HEK293T (cell line): ENCODE measurements around the gene ZNF740.
A peak's percentile ranks its signal among the peaks of the same experiment; 100 is the strongest.

Source experiments
- CTCF ChIA-PET: fragments of 350-600 bp; formaldehyde crosslinking; extraction: SDS; loops from one replicate; lab custom pipeline; 2021; ENCODE audit warnings: antibody characterized with exemption, inconsistent platforms; lab: Yijun Ruan, JAX
- POLR2A ChIA-PET: fragments of 350-600 bp; formaldehyde crosslinking; extraction: SDS; loops from one replicate; lab custom pipeline; 2020; ENCODE audit warnings: antibody characterized with exemption, inconsistent platforms; lab: Yijun Ruan, JAX
- DNase-seq: peaks from one replicate; pipeline ENCODE4 v3.0.0; 2012; ENCODE audit warnings: mixed read lengths; ENCODE audit errors: extremely low spot score
- ARNT ChIP-seq: fragments of 450-650 bp; IDR thresholded peaks from 2 replicates; pipeline ENCODE4 v1.6.1; 2017; ENCODE audit warnings: mild to moderate bottlenecking
- BHLHE40 ChIP-seq: fragments of 450-650 bp; IDR thresholded peaks from 2 replicates; pipeline ENCODE4 v1.6.1; 2016; ENCODE audit warnings: mild to moderate bottlenecking, moderate library complexity, borderline replicate concordance
- CTBP1 ChIP-seq: fragments of 450-650 bp; IDR thresholded peaks from 2 replicates; pipeline ENCODE4 v1.6.1; 2016; ENCODE audit warnings: borderline replicate concordance
- ELF4 ChIP-seq: fragments of 450-650 bp; IDR thresholded peaks from 2 replicates; pipeline ENCODE4 v1.6.1; 2017; ENCODE audit warnings: antibody characterized with exemption
- FOXA1 ChIP-seq: fragments of 450-650 bp; IDR thresholded peaks from 2 replicates; pipeline ENCODE4 v1.6.1; 2016; ENCODE audit warnings: mild to moderate bottlenecking
- FOXK2 ChIP-seq: fragments of 450-650 bp; IDR thresholded peaks from 2 replicates; pipeline ENCODE4 v1.6.1; 2016; ENCODE audit warnings: mild to moderate bottlenecking
- FOXM1 ChIP-seq: fragments of 450-650 bp; IDR thresholded peaks from 2 replicates; pipeline ENCODE4 v1.6.1; 2017; ENCODE audit warnings: mild to moderate bottlenecking, borderline replicate concordance
- HDGF ChIP-seq: fragments of 450-650 bp; IDR thresholded peaks from 2 replicates; pipeline ENCODE4 v1.6.1; 2017; ENCODE audit warnings: antibody characterized with exemption, borderline replicate concordance
- L3MBTL2 ChIP-seq: fragments of 450-650 bp; conservative IDR thresholded peaks from 2 replicates; pipeline ENCODE4 v1.6.1; 2016; ENCODE audit warnings: mild to moderate bottlenecking
- LEF1 ChIP-seq: fragments of 450-650 bp; IDR thresholded peaks from 2 replicates; pipeline ENCODE4 v1.6.1; 2017; ENCODE audit warnings: mild to moderate bottlenecking, borderline replicate concordance
- NFRKB ChIP-seq: fragments of 450-650 bp; IDR thresholded peaks from 2 replicates; pipeline ENCODE4 v1.6.1; 2016; ENCODE audit warnings: mild to moderate bottlenecking, moderate library complexity
- PKNOX1 ChIP-seq: fragments of 450-650 bp; IDR thresholded peaks from 2 replicates; pipeline ENCODE4 v1.6.1; 2016
- SP1 ChIP-seq: fragments of 450-650 bp; IDR thresholded peaks from 2 replicates; pipeline ENCODE4 v1.6.1; 2017
- SUZ12 ChIP-seq: fragments of 450-650 bp; IDR thresholded peaks from 2 replicates; pipeline ENCODE4 v1.6.1; 2016; ENCODE audit warnings: mild to moderate bottlenecking
- TARDBP ChIP-seq: fragments of 450-650 bp; IDR thresholded peaks from 2 replicates; pipeline ENCODE4 v1.6.1; 2016
- ZNF384 ChIP-seq: fragments of 450-650 bp; IDR thresholded peaks from 2 replicates; pipeline ENCODE4 v1.6.1; 2016

ZNF740 gene

GRCh38 chr12:53180220-53180930, at the start of gene ZNF740, which contains the start of gene CSAD:
ZNF740 (plus strand) TSS chr12:53180722; CDS start chr12:53181984, 1,262 bp downstream.
CSAD (minus strand) TSS chr12:53180925; CDS start chr12:53173470, 7,455 bp downstream.
- POLR2A ChIA-PET: interaction anchor here (0.7 to 3.9 kb wide), 21 partner anchors 8 to 199 kb away, joined by 3 to 27 read pairs (median 3); partner anchors contain the start of genes AAAS, EIF4B, ESPL1 and SP1
- TF ChIP-seq SUZ12: no peak
- TF ChIP-seq LEF1: no peak
- peak; percentile 57 for TF ChIP-seq ELF4
- no peak for TF ChIP-seq BHLHE40
- TF ChIP-seq L3MBTL2: peak; percentile 51
- CTCF ChIA-PET: interaction anchor here (1.1 to 1.8 kb wide), 2 partner anchors 31 to 172 kb away, joined by 3 to 4 read pairs; no protein-coding TSS in a partner anchor
- peak; percentile 98 for DNase-seq

- POLR2A ChIA-PET: no interaction called here
- CTCF ChIA-PET: no interaction called here
- TF ChIP-seq ELF4 (no peak), FOXM1 (no peak), FOXA1 (no peak), HDGF (no peak), BHLHE40 (no peak), FOXK2 (no peak), SP1 (no peak), SUZ12 (no peak), ZNF384 (no peak), TARDBP (no peak), L3MBTL2 (no peak), ARNT (no peak), PKNOX1 (no peak), CTBP1 (no peak), NFRKB (no peak), LEF1 (no peak)
- DNase-seq: no peak
These were observed 48.7 kb upstream of the ZNF740 start for GRCh38 chr12:53131844-53132243.

- no peak for DNase-seq
- ChIA-PET POLR2A (no interaction called here), CTCF (no interaction called here)
- TF ChIP-seq FOXM1 (no peak), L3MBTL2 (no peak), BHLHE40 (no peak), SUZ12 (no peak), ELF4 (no peak), FOXK2 (no peak), FOXA1 (no peak), ZNF384 (no peak), PKNOX1 (no peak), TARDBP (no peak), LEF1 (no peak), NFRKB (no peak), ARNT (no peak)
These were observed 46.8 kb upstream of the ZNF740 start for GRCh38 chr12:53133722-53134121.

GRCh38 chr12:53143355-53143754, 37.2 kb upstream of the ZNF740 start:
- POLR2A ChIA-PET: no interaction called here
- TF ChIP-seq BHLHE40 (no peak), HDGF (no peak), LEF1 (no peak), PKNOX1 (no peak), FOXM1 (no peak), ARNT (no peak), ZNF384 (no peak), FOXK2 (no peak)
- CTCF ChIA-PET: interaction anchor here (0.7 kb wide), 1 partner anchor 81 kb away, joined by 4 read pairs; no protein-coding TSS in a partner anchor
- DNase-seq: no peak

GRCh38 chr12:53145383-53146260, 34.9 kb upstream of the ZNF740 start:
- ChIA-PET CTCF (no interaction called here), POLR2A (interaction anchor here (0.7 kb wide), 1 partner anchor 53 kb away, joined by 4 read pairs; no protein-coding TSS in a partner anchor)
- DNase-seq: no peak

More at GRCh38 chr12:53145383-53146260, 34.9 kb upstream of the ZNF740 start:
- TF ChIP-seq TARDBP: no peak
- TF ChIP-seq HDGF: no peak
- TF ChIP-seq FOXK2: no peak
- TF ChIP-seq SP1: no peak
- no peak for TF ChIP-seq L3MBTL2
- no peak for TF ChIP-seq FOXM1
- TF ChIP-seq NFRKB: no peak
- TF ChIP-seq ARNT: no peak
- TF ChIP-seq SUZ12: no peak
- no peak for TF ChIP-seq BHLHE40
- TF ChIP-seq PKNOX1: no peak
- TF ChIP-seq ELF4: no peak
- TF ChIP-seq FOXA1: no peak
- no peak for TF ChIP-seq ZNF384
- TF ChIP-seq CTBP1: no peak
- no peak for TF ChIP-seq LEF1
